OCI-LY7 (cell line): ENCODE data around the gene RNF148. TPM values are rescaled to one million over a fixed set of nuclear protein-coding genes. Genes with fewer than 3 reads are reported as not detected.

ENCODE experiments used
- BruUV-seq: library from RNA; stranded (reverse); fragments of 400-500 nt; replicated peaks from 2 replicates; lab custom pipeline; 2021; lab: Mats Ljungman, UMichigan
- CTCF ChIA-PET: fragments of 300-600 bp; sonication (Branson Sonifier 250); formaldehyde crosslinking; loops from one replicate; lab custom pipeline; 2022; ENCODE audit warnings: antibody characterized with exemption; ENCODE audit not compliant: unreplicated experiment; lab: Charles Lee
- POLR2A ChIA-PET: fragments of 300-600 bp; sonication (Branson Sonifier 250); formaldehyde crosslinking; loops from one replicate; lab custom pipeline; 2022; ENCODE audit warnings: antibody characterized with exemption; lab: Charles Lee
- DNase-seq: peaks from one replicate; pipeline ENCODE4 v3.0.0-alpha.2; 2015; ENCODE audit warnings: low spot score
- H2AFZ ChIP-seq: fragments of 200-600 bp; sonication (generic), shearing (Covaris generic); 2 replicates; pipeline ENCODE4 v1.6.1; 2014; ENCODE audit warnings: mild to moderate bottlenecking, antibody characterized with exemption, low read length, moderate library complexity
- H3K27ac ChIP-seq: fragments of 200-600 bp; sonication (generic); 2 replicates; pipeline ENCODE4 v1.5.1; 2014; ENCODE audit warnings: mixed run types, low read depth, mild to moderate bottlenecking, moderate library complexity, low read length, inconsistent platforms; ENCODE audit not compliant: poor library complexity, severe bottlenecking
- H3K36me3 ChIP-seq: fragments of 200-600 bp; sonication (generic); 2 replicates; pipeline ENCODE4 v1.6.1; 2014; ENCODE audit warnings: mild to moderate bottlenecking, antibody characterized with exemption, low read length, moderate library complexity, mixed read lengths; ENCODE audit not compliant: insufficient read depth
- H3K4me1 ChIP-seq: fragments of 200-600 bp; sonication (generic); 2 replicates; pipeline ENCODE4 v1.5.1; 2014; ENCODE audit warnings: mild to moderate bottlenecking, low read length; ENCODE audit not compliant: insufficient read depth, poor library complexity, severe bottlenecking
- H3K4me2 ChIP-seq: fragments of 200-600 bp; sonication (generic); 2 replicates; pipeline ENCODE4 v1.6.1; 2014; ENCODE audit warnings: mild to moderate bottlenecking, low read length
- H3K4me3 ChIP-seq: fragments of 200-600 bp; sonication (generic); 2 replicates; pipeline ENCODE4 v1.5.1; 2014; ENCODE audit warnings: mild to moderate bottlenecking, low read depth, low read length; ENCODE audit not compliant: poor library complexity, severe bottlenecking
- H3K79me2 ChIP-seq: fragments of 200-600 bp; sonication (generic); 2 replicates; pipeline ENCODE4 v1.6.1; 2016; ENCODE audit warnings: low read depth, mild to moderate bottlenecking, low read length, moderate library complexity, mixed read lengths; ENCODE audit not compliant: insufficient read depth
- H3K9me2 ChIP-seq: fragments of 200-600 bp; sonication (generic); 2 replicates; pipeline ENCODE4 v1.6.1; 2016; ENCODE audit warnings: mild to moderate bottlenecking, low read length, mixed read lengths; ENCODE audit not compliant: insufficient read depth
- H3K9me3 ChIP-seq: fragments of 200-600 bp; sonication (generic); 2 replicates; pipeline ENCODE4 v1.6.1; 2014; ENCODE audit warnings: mild to moderate bottlenecking, mixed run types, low read length, mixed read lengths
- H4K20me1 ChIP-seq: fragments of 200-600 bp; sonication (generic); 2 replicates; pipeline ENCODE4 v1.6.1; 2014; ENCODE audit warnings: mild to moderate bottlenecking, antibody characterized with exemption, low read length, moderate library complexity, mixed read lengths; ENCODE audit not compliant: insufficient read depth
- CTCF ChIP-seq: fragments of 200-600 bp; sonication (generic); conservative IDR thresholded peaks from 2 replicates; pipeline ENCODE4 v1.5.1; 2014; ENCODE audit warnings: mild to moderate bottlenecking, antibody characterized with exemption, low read length, moderate library complexity, mixed read lengths
- EZH2phosphoT487 ChIP-seq: fragments of 200-600 bp; sonication (generic); IDR thresholded peaks from 2 replicates; pipeline ENCODE4 v1.6.1; 2018; ENCODE audit warnings: low read depth, borderline replicate concordance, mild to moderate bottlenecking, mixed run types, antibody characterized with exemption, low read length, moderate library complexity, mixed read lengths
- intact Hi-C: fragments of 100-400 bp; cut with micrococcal nuclease; formaldehyde crosslinking; loops from one replicate; pipeline ENCODE4 v1.10.0; 2022; ENCODE audit not compliant: unreplicated experiment
- total RNA-seq, 2 experiments: library from RNA; depleted of rRNA in 1 of 2; stranded (reverse); fragments of >200 nt in 1 of 2; shearing (Covaris generic) in 1 of 2; gene quantifications; 2 replicates each; pipeline ENCODE4 v1.2.3, GENCODE V29; 2014 to 2022

The RNF148 gene
- total RNA-seq, 2 experiments from 2014 or later = not detected

- Histone ChIP-seq H3K4me2 (no peak overlapping the region), H3K27ac (no peak overlapping the region), H3K79me2 (no peaks in the 10 kb centered on the region), H3K9me2 (no peaks in the 10 kb centered on the region), H3K9me3 (no peaks in the 10 kb centered on the region), H4K20me1 (no peaks in the 10 kb centered on the region), H3K36me3 (no peaks in the 10 kb centered on the region), H3K4me1 (no peaks in the 10 kb centered on the region), H2AFZ (no peak overlapping the region), H3K4me3 (no peak overlapping the region)
- ChIA-PET CTCF (no interaction called here), POLR2A (interaction anchor here (1.2 to 1.6 kb wide), 2 partner anchors 9 to 480 kb away, joined by 3 read pairs; no protein-coding TSS in a partner anchor)
- no TSS peak for BruUV-seq
- no peak for TF ChIP-seq EZH2phosphoT487
- TF ChIP-seq CTCF = no peak
- DNase-seq = no peak
- intact Hi-C loops = no loop called here
These were observed 33.5 kb upstream of the RNF148 start for GRCh38 chr7:122736183-122736582.

- TF ChIP-seq CTCF (no peak), EZH2phosphoT487 (no peak)
- Histone ChIP-seq H3K9me2 (no peaks in the 10 kb centered on the region), H3K9me3 (no peaks in the 10 kb centered on the region), H3K4me2 (no peak overlapping the region), H3K27ac (no peak overlapping the region), H3K4me3 (no peak overlapping the region), H4K20me1 (no peaks in the 10 kb centered on the region), H3K79me2 (no peaks in the 10 kb centered on the region), H2AFZ (no peak overlapping the region), H3K4me1 (no peaks in the 10 kb centered on the region), H3K36me3 (no peaks in the 10 kb centered on the region)
- intact Hi-C loops = loop anchor here (5.0 kb wide), 1 partner anchor 860 kb away; no protein-coding TSS in a partner anchor
- POLR2A ChIA-PET = interaction anchor here (0.7 kb wide), 2 partner anchors 9 to 15 kb away, joined by 3 read pairs; no protein-coding TSS in a partner anchor
- CTCF ChIA-PET = no interaction called here
- no peak for DNase-seq
- no TSS peak for BruUV-seq
These were observed 25.0 kb upstream of the RNF148 start for GRCh38 chr7:122727759-122728158.

- Histone ChIP-seq H3K36me3 (no peaks in the 10 kb centered on the region), H3K4me2 (no peak overlapping the region), H3K9me3 (no peaks in the 10 kb centered on the region), H3K4me3 (no peak overlapping the region), H3K4me1 (no peaks in the 10 kb centered on the region), H3K79me2 (no peaks in the 10 kb centered on the region), H3K27ac (no peak overlapping the region), H4K20me1 (no peaks in the 10 kb centered on the region), H2AFZ (no peak overlapping the region), H3K9me2 (no peaks in the 10 kb centered on the region)
- no TSS peak for BruUV-seq
- no peak for DNase-seq
- intact Hi-C loops = loop anchor here (5.0 kb wide), 1 partner anchor 860 kb away; no protein-coding TSS in a partner anchor
- POLR2A ChIA-PET = interaction anchor here (0.6 to 1.3 kb wide), 4 partner anchors 10 to 128 kb away, joined by 3 read pairs; no protein-coding TSS in a partner anchor
- TF ChIP-seq CTCF = no peak
- TF ChIP-seq EZH2phosphoT487 = no peak
- CTCF ChIA-PET = no interaction called here
These were observed 24.6 kb upstream of the RNF148 start for GRCh38 chr7:122727354-122727753.
